SK-N-SH (cell line): ENCODE measurements around the gene CDPF1. TPM values are rescaled to one million over a fixed set of nuclear protein-coding genes. Genes with fewer than 3 reads are reported as not detected.

Experiments
- CTCF ChIA-PET: fragments of 300-600, 350-600 bp; formaldehyde crosslinking; extraction: SDS; loops from one replicate; lab custom pipeline; 2021; lab: Yijun Ruan, JAX
- POLR2A ChIA-PET: fragments of 350-600 bp; sonication (Branson Sonifier 250); formaldehyde crosslinking; extraction: SDS; loops from one replicate; lab custom pipeline; 2020; ENCODE audit warnings: antibody characterized with exemption, inconsistent platforms; lab: Yijun Ruan, JAX
- DNase-seq: peaks from one replicate; pipeline ENCODE4 v3.0.0; 2012
- H2AFZ ChIP-seq: fragments of 200-600 bp; sonication (generic); 2 replicates; pipeline ENCODE4 v1.8.1; 2016; ENCODE audit warnings: antibody characterized with exemption, mild to moderate bottlenecking, low read depth
- H3F3A ChIP-seq: fragments of 200-600 bp; sonication (generic); replicated peaks from 2 replicates; pipeline ENCODE3; 2016; ENCODE audit warnings: antibody characterized with exemption, mild to moderate bottlenecking; ENCODE audit not compliant: insufficient read depth
- H3K27ac ChIP-seq, 2 experiments: fragments of 200-500 bp in 1 of 2; fragments of 200-600 bp in 1 of 2; sonication (Bioruptor generic) in 1 of 2; sonication (generic), shearing (Covaris generic) in 1 of 2; 2 replicates each; pipeline versions ENCODE4 v1.5.1 to v1.6.1; 2014 to 2016; ENCODE audit warnings: low read depth in 2 of 2, inconsistent platforms in 1 of 2, low read length in 1 of 2, mild to moderate bottlenecking in 1 of 2, mixed read lengths in 1 of 2
- H3K27me3 ChIP-seq: fragments of 200-600 bp; sonication (generic), shearing (Covaris generic); 2 replicates; pipeline ENCODE4 v1.6.1; 2016; ENCODE audit warnings: mixed run types; ENCODE audit not compliant: insufficient read depth
- H3K36me3 ChIP-seq, 2 experiments: fragments of 200-500 bp in 1 of 2; fragments of 200-600 bp in 1 of 2; sonication (Bioruptor generic) in 1 of 2; sonication (generic) in 1 of 2; replicated peaks in 1 of 2; 2 replicates each; pipeline versions ENCODE3 to v1.5.1; 2014 to 2016; ENCODE audit warnings: low read length in 1 of 2, mild to moderate bottlenecking in 1 of 2; ENCODE audit not compliant: insufficient read depth in 2 of 2, control insufficient read depth in 1 of 2
- H3K4me1 ChIP-seq, 2 experiments: fragments of 200-500 bp in 1 of 2; fragments of 200-600 bp in 1 of 2; sonication (Bioruptor generic) in 1 of 2; sonication (generic), shearing (Covaris generic) in 1 of 2; 2 replicates each; pipeline versions ENCODE4 v1.5.1 to v1.6.1; 2014 to 2016; ENCODE audit warnings: low read depth in 1 of 2, low read length in 1 of 2, mixed run types in 1 of 2; ENCODE audit not compliant: insufficient read depth in 2 of 2, control insufficient read depth in 1 of 2
- H3K4me2 ChIP-seq: fragments of 200-600 bp; sonication (generic), shearing (Covaris generic); 2 replicates; pipeline ENCODE4 v1.6.1; 2017; ENCODE audit warnings: mixed run types
- H3K4me3 ChIP-seq, 2 experiments: fragments of 200-500 bp in 1 of 2; fragments of 200-600 bp in 1 of 2; sonication (Bioruptor generic) in 1 of 2; sonication (generic), shearing (Covaris generic) in 1 of 2; 2 replicates each; pipeline versions ENCODE4 v1.5.1 to v1.8.1; 2014 to 2016; ENCODE audit warnings: low read depth in 2 of 2, inconsistent platforms in 1 of 2, low read length in 1 of 2, mild to moderate bottlenecking in 1 of 2, mixed read lengths in 1 of 2, moderate library complexity in 1 of 2
- H3K79me2 ChIP-seq: fragments of 200-600 bp; sonication (generic); 2 replicates; pipeline ENCODE4 v1.8.1; 2017; ENCODE audit warnings: mild to moderate bottlenecking; ENCODE audit not compliant: insufficient read depth
- H3K9ac ChIP-seq: fragments of 200-600 bp; sonication (generic); 2 replicates; pipeline ENCODE4 v1.6.1; 2017; ENCODE audit warnings: mixed run types
- H3K9me2 ChIP-seq: fragments of 200-600 bp; sonication (generic); 2 replicates; pipeline ENCODE4 v1.6.1; 2017; ENCODE audit warnings: mixed run types
- H3K9me3 ChIP-seq: fragments of 200-600 bp; sonication (generic); 2 replicates; pipeline ENCODE4 v1.6.1; 2017; ENCODE audit warnings: mixed run types, mild to moderate bottlenecking, moderate library complexity
- H4K20me1 ChIP-seq: fragments of 200-600 bp; sonication (generic); 2 replicates; pipeline ENCODE4 v1.6.1; 2017; ENCODE audit warnings: mild to moderate bottlenecking, mixed run types; ENCODE audit not compliant: insufficient read depth
- CTCF ChIP-seq: fragments of 200-600 bp; sonication (generic); IDR thresholded peaks from 2 replicates; pipeline ENCODE4 v1.6.1; 2017; ENCODE audit warnings: antibody characterized with exemption, mild to moderate bottlenecking, moderate library complexity
- ELF1 ChIP-seq: IDR thresholded peaks from 2 replicates; pipeline ENCODE4 v1.4.0; 2012
- EP300 ChIP-seq, 2 experiments: IDR thresholded peaks; 2 replicates each; pipeline versions ENCODE4 v1.4.0 to v1.6.1; 2012; ENCODE audit warnings: borderline replicate concordance in 1 of 2, low read depth in 1 of 2, low read length in 1 of 2
- FOSL2 ChIP-seq: IDR thresholded peaks from 2 replicates; pipeline ENCODE4 v1.4.0; 2012; ENCODE audit warnings: low read depth, mild to moderate bottlenecking, moderate library complexity, borderline replicate concordance
- FOXM1 ChIP-seq: IDR thresholded peaks from 2 replicates; pipeline ENCODE4 v1.4.0; 2012; ENCODE audit warnings: low read depth, mild to moderate bottlenecking
- GATA2 ChIP-seq: sonication (generic); formaldehyde crosslinking; IDR thresholded peaks from 2 replicates; pipeline ENCODE4 v1.5.0; 2020; ENCODE audit warnings: mild to moderate bottlenecking, missing genetic modification reagents
- JUND ChIP-seq: IDR thresholded peaks from 2 replicates; pipeline ENCODE4 v1.4.0; 2012
- NFIC ChIP-seq: IDR thresholded peaks from 2 replicates; pipeline ENCODE4 v1.4.0; 2012; ENCODE audit warnings: borderline replicate concordance
- PBX3 ChIP-seq: IDR thresholded peaks from 2 replicates; pipeline ENCODE4; 2012
- POLR2AphosphoS5 ChIP-seq: IDR thresholded peaks from 2 replicates; pipeline ENCODE4 v1.6.1; 2012; ENCODE audit warnings: low read depth, low read length
- RCOR1 ChIP-seq: fragments of 150-350 bp; IDR thresholded peaks from 2 replicates; pipeline ENCODE4 v1.6.1; 2017; ENCODE audit warnings: antibody characterized with exemption, low read length
- RXRA ChIP-seq: IDR thresholded peaks from 2 replicates; pipeline ENCODE4 v1.4.0; 2012; ENCODE audit warnings: low read depth, mild to moderate bottlenecking, borderline replicate concordance
- SIN3A ChIP-seq: IDR thresholded peaks from 2 replicates; pipeline ENCODE4 v1.6.1; 2012; ENCODE audit warnings: low read depth, mild to moderate bottlenecking, low read length, moderate library complexity, borderline replicate concordance
- TCF12 ChIP-seq: IDR thresholded peaks from 2 replicates; pipeline ENCODE4 v1.4.0; 2012
- TEAD4 ChIP-seq: IDR thresholded peaks from 2 replicates; pipeline ENCODE4 v1.4.0; 2012; ENCODE audit warnings: mild to moderate bottlenecking, borderline replicate concordance; ENCODE audit not compliant: insufficient read depth
- USF1 ChIP-seq: IDR thresholded peaks from 2 replicates; pipeline ENCODE4 v1.4.0; 2012; ENCODE audit warnings: low read depth, borderline replicate concordance
- WGBS: methylation state at CpG from one replicate; pipeline ENCODE4 v1.1.6; 2017; ENCODE audit warnings: low lambda C conversion rate; 5-methylcytosine and 5-hydroxymethylcytosine counted together
- polyA plus RNA-seq, 3 experiments: library from polyadenylated mRNA; depleted of rRNA; stranded (reverse); fragments of >200 nt; gene quantifications; 2 replicates each; pipeline ENCODE4 v1.2.3, GENCODE V29; 2012

CDPF1 gene
- polyA plus RNA-seq, 1 of the 3 experiments (the other 2 are of a cell fraction) = 25.3 TPM

GRCh38 chr22:46286941-46287872 lies 37.1 kb upstream of the CDPF1 start:
- ChIA-PET POLR2A (interaction anchor here (2.9 kb wide), 1 partner anchor 9 kb away, joined by 8 read pairs; the partner anchor contains the start of gene GTSE1), CTCF (no interaction called here)
- no peak overlapping the region for H3K27ac ChIP-seq
- no peak overlapping the region for H3K9ac ChIP-seq
- no peak overlapping the region for H3K4me2 ChIP-seq
- no peaks in the 10 kb centered on the region for H3K9me2 ChIP-seq
- no peaks in the 10 kb centered on the region for H3K27me3 ChIP-seq
- peaks cover 16 to 33% of the 10 kb centered on the region in 2 experiments for H3K36me3 ChIP-seq
- H3F3A ChIP-seq = no peaks in the 10 kb centered on the region
- TF ChIP-seq CTCF = no peak
- TF ChIP-seq JUND = no peak
- TF ChIP-seq ELF1 = no peak
- no peak for TF ChIP-seq POLR2AphosphoS5
- TF ChIP-seq TEAD4 = no peak
- TF ChIP-seq GATA2 (CRISPR knock-in tag) = no peak
- no peak for TF ChIP-seq EP300 (IDR thresholded peaks at IDR 0.05; ENCODE audit: borderline replicate concordance in 1 of 2, low read depth in 1 of 2, low read length in 1 of 2)
- TF ChIP-seq FOXM1 = no peak
- no peak for TF ChIP-seq FOSL2
- TF ChIP-seq TCF12 = no peak
- TF ChIP-seq NFIC = no peak
- no peak for TF ChIP-seq USF1
- no peak for TF ChIP-seq SIN3A
- no peak for TF ChIP-seq RXRA
- no peak for TF ChIP-seq PBX3
- no peak for TF ChIP-seq RCOR1
- no peak overlapping the region for H3K4me3 ChIP-seq
- H3K4me1 ChIP-seq = no peaks in the 10 kb centered on the region
- no peaks in the 10 kb centered on the region for H3K9me3 ChIP-seq
- DNase-seq = no peak
- H2AFZ ChIP-seq = no peak overlapping the region
- no peaks in the 10 kb centered on the region for H3K79me2 ChIP-seq
- no peaks in the 10 kb centered on the region for H4K20me1 ChIP-seq
- WGBS = 92% methylated on average over 10 of the region's 15 CpGs
